HG02759 (cell line): ENCODE results near the gene ST6GALNAC3.

Experiments
- ATAC-seq: cut with Tn5 transposase; IDR thresholded peaks from one replicate; pipeline ENCODE4 v1.9.1; 2021; ENCODE audit warnings: mild to moderate bottlenecking, moderate library complexity; ENCODE audit not compliant: unreplicated experiment

Gene ST6GALNAC3

DNA sequence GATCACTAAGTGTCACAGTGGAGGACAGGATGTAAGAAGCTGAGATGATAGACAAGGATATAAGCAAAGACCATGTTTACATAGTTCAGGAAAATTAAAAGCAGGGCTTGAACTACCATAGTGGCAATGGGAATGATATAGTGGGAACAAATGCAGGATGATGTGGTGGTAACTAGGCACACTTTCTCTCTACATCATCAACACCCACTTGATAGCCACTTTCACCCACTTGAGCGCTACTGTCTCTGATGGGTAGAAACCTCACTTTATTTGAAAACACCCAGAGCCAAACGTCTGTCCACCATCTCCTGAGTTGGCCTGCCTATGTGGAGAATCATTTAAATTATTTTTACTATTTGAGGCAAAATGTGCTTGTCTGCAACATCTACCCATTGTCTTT, 487.7 kb downstream of the ST6GALNAC3 start:
- no peak for ATAC-seq

DNA sequence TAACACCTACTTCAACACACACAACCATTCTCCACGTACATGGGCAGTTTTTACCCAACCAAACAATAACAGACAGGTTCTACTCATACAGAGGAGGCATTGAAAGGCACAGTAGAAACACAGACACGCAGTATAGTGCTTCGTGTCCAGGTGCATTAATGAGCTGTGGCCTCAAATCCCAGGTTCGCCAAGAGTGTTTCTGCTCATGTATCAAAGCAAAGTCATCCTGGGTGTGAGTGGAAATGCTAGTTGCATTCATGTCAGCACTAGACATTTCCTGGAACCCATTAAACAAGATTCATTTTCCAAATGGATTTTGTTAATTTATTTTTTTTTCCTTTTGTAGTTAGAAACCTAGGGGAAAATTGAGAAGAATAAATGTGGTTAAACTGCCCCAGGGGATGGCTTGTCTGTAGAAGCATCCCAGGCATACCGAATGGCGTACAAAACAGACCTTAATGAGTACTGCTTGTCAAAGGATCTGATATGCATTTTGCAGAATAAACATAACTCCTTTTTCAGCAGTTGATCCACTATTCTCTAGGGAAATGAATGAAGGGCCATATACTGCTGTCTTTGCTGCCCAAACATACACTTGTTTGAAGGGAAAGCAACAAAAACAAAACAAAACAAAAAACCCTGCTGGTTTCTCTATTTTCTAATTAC, 494.2 kb downstream of the ST6GALNAC3 start:
- no peak for ATAC-seq

DNA sequence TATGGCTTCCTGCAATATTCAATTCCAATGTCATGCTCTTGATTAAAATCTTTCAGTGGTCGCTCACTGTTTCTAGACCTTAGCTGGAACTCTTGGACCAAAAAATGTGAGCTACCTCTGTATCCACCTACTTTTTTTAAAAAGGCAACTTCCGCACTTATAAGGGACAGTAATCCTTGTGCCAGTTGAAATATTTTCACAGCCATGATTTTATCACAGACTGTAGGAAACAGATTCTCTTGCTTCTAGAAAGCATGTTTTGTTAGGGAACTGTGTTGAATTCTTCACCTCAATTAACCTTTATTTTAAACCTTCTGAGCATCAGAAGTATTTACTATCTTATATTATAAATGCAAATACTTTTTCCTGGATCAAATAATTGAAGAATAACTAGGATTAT, 496.7 kb downstream of the ST6GALNAC3 start:
- ATAC-seq, result no peak

DNA sequence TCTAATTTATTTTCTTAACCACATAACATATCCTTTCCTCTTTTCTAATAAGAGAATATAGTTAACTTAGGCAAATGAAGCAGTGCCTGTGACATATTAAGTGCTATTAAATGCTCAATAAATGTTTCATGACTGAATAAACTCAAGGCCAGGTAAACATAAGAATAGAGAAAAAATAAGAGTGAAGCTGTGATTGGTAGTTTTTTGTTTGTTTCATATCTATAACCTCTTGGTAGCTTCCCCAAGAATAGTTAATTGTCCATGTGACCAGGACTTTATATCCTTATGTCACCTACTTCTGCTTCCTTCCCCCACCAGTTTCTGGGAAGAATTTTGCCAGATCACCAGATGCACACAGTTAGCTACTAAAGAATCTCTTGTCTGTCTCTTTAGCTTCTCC, 497.7 kb downstream of the ST6GALNAC3 start:
- ATAC-seq, result no peak

DNA sequence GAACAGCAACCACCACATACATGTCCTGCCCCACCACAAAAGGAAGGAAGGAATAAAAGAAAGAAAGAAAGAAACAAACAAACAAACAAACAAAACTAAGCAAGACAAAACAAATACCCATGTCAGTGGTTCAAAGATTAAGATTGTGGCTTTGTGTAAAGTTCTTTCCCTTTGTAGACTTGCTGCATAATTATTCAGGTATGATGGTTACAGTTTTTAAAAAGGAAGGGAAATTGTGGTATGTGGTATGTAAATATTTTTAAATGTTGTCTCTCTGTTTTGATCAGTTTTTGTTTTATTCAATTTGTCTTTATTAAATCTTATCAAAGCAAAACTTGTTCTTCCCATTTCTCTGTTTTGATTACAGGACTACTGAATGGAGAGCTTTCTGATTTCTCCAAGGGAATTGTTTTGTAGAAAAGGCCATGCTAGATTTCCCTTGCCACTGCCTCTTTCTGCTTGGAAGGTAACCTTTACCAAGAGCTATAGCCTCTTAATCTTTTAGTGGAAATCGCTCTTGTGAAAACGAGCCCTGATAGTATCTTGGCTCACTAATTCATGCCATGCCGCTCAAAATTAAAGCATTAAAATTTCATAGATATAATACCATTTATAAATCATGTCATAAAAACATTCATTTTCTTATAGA, 502.5 kb downstream of the ST6GALNAC3 start:
- ATAC-seq, result no peak

DNA sequence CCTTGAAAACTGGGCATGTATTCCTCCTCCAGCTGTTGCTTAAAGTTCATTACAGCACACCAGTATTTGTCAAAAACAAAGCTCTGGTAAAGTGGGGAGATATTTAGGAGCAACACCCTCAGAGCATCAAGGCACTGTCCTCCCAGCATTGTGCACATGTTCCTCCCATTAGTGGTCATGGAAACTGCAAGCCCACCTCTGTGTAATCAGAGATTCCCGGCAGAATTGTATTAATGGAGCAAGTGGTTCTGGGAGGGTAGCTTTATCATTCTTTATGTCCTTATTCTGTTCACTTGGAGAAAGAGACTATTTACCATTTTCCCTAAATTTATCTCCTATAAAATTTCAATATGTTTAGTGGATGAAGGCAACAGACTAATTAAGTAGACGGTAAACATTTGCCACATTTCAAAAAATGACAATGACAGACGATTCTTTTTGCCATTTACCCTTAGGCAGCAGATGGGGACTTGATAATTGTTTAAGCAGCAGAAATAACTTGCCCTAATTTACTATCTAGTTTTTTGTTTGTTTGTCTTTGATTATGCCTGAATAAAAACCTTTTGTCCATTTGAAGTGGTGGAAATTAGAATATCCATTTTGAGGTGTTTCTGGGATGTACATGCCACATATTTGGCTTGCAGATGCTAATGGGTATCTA, 503.1 kb downstream of the ST6GALNAC3 start:
- ATAC-seq, result no peak

DNA sequence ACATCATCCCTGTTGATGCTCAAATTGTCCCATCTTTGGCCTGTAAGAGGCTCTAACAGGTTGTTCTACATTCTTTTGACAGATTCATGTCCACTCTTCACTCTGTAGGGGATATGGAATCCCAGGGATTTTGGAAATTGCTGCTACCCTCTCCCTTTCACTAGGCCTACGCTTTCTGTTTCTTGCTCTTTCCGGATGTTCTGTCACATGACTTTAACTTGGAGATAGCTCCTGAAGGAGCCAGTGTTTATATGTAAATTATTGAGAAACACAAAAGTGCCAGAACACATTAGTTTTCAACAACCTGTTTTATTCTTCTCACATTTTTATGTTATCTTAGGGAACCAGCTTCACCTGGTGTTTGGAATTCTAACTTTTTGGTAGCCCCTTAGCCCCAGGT, 505.7 kb downstream of the ST6GALNAC3 start:
- ATAC-seq, result no peak

DNA sequence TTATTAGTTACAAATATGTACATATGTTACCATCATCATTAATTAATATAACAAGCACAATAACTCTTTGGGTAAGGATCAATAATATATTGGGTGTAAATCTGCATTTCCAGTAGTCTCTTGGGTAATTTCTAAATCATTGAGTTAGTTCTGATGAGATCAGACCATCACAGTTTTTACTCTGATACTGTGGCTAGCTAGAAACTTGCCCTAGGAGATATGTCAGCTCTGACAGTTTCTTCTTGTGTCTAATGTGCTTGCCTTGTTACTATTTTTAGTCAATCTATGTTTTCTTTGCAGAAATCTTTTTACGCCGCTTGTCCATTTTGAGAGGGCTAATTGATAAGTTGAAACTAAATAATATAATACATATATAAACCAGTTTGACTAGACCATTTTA, 507.2 kb downstream of the ST6GALNAC3 start:
- no peak for ATAC-seq

DNA sequence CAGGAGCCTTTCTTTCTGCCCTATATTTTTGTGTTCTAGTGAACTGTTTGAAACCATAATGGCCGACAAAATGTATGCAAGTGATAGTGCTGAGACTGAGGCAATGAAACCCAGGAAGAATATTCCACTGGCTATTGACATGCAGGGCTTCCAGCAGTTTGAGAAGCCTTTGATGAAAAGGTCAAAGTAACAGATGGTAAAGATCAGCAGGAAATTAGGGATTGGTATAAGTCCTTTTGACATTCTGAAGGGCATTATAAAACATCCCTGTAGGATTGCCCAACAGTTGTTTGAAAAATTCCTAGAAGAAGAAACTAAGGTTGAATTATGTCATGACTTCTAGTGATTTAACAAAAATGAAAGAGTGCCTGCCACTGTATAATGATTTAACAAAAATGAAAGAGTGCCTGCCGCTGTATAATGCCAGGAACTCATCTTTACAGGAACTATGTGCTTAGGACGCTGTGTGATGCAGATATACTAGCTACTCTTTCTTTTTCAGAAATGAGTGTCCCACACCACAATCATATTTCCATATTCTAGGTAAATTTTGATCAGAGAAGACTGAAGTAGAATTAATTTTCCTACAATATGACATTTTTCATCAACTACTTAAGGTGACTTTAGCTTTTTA, 508.8 kb downstream of the ST6GALNAC3 start:
- no peak for ATAC-seq

DNA sequence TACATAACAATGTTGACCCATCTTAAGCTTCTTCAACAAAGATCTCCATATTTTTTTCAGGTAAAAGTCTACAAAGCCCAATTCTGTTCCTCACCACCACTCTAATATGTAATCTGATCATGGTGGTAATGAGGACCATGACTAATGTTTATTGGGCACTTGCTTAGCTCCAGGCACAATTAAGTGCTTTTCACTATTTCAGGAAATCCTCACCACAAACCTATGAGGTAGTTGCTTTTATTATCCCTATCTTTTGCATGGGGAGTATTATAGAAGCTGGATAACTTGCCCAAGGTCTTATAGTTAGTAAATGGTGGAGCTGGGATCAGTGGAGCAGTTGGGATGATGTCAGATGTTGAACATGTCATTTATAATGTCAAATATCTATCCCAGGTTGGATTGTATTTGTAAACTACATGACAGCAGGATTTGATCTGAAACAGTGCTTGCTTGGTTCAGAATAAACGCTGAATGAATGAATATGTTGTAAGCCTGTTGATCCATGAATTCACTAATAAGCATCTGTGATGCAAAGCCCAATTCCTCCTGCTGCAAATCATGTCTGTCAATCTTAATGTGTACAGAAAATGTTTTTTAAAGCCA, 509.4 kb downstream of the ST6GALNAC3 start:
- ATAC-seq, result no peak

DNA sequence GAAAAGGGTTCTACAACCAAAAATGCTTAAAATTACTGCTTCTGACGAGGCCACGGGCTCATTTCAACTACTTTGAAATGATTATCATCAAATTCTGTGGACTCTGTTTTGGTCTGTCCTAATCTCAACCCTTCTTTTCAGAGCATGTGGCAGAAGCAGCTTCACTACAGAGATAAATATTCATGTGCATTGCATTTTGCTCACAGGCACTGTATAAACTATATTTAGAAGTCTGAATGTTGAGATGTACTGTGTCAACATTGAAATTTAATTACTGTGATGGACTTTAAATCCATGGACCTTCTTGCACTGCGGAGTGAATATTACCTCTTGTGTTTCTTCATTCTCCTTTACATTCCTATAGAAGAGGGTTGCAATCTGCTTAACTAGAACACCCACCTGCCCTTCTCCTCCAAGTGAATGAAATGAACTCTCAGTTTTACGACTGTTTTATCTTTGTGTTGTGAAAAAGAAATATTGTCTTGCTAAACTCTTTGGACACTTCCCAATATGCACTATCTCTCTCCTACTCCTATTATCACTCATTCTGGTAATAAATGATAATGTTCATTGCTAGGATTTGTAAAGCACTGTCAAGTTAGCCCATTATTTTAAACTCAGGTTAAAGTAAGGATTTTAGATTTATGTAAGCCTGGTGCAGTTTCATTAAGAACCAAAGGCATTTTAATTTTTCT, 511.6 kb downstream of the ST6GALNAC3 start:
- ATAC-seq, result no peak

DNA sequence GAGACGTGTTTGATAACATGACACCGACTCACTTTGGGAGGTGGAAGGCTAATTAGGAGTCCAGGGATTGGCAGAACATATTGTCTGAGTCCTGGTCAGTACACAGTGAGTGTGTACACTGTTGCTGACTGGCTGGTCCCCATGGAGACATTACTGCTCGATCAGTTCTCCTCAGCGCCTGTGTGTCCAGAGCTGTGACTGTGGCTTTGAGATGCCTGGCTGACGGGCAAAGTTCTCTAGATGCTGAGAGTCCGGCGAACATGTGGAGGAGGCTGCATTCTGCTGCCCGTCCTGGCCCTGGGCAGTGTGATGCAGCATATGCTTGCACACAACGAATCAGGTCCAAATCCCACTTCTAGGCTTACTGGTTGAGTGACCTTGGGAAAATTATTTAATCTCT, 512.7 kb downstream of the ST6GALNAC3 start:
- ATAC-seq, result no peak

DNA sequence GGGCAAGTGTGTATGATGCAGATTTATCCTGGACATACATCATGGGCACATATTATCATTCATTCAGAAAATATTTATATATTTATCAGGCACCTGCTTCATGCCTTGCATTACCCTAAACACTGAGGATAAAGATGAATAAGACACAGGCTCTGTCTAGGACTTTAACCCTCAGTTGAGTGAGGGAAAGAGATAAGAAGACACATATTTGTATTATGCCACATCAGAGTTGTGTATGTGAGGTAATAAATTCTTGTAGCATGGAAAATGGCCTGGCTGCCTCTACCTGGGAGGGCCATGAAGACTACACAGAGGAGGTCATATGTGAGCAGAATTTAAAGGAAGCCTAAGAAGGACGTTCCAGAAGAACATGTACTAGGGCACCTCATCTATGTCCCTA, 516.9 kb downstream of the ST6GALNAC3 start:
- no peak for ATAC-seq

DNA sequence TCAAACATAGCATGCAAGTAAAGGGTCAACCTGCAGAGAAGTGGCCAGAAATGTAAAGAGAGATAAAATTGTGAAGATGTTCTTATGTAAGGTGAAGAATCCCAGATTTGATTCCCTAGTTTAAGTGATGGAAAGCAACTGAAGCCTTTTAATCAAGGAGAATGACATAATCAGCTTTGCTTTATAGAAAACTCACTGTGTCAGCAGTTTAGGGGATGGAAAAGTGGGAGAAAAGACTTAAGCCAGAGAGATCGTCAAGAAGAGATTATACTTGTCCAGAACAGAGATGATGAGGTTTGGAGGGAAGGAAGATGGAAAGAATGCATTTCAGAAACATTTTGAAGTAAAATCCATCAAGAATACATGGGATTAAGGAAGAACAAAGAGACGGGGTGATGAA, 517.4 kb downstream of the ST6GALNAC3 start:
- no peak for ATAC-seq

DNA sequence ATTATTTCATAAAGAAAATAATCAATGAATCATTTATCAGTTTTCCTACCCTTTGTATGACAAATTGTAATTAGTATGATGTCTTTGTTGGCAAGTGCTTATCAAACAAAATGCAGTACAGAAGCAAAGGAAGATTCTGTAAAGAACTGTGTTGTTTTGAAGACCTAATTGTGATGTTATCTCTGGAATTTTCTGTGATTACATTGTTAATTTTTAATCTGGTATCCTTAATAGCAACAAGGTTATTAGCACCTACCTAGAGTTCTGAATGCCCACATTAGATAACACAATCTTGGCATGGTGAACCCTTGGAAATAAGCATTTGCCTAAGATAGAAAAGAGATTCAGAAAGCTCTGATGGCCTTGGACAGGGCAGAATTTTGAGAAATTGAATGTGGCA, 518.6 kb downstream of the ST6GALNAC3 start:
- ATAC-seq, result no peak

DNA sequence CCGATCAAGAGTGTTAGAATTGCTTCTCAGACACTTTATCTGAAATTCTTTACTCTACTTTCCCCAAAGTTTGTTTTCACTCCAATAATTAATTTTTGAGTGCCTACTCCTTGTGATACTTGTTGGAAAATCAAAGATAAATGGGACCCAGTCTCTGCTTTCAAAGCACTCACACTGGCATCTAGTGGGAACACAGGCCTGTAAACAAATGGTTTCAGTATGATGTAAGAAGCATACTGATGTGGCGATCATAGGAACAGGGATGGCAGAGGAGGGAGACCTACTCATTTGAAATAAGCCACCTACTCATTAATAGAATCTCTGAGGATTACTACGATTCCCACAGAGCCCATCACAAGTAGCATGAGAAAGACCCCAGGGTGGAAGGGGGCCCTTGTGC, 519.1 kb downstream of the ST6GALNAC3 start:
- no peak for ATAC-seq

DNA sequence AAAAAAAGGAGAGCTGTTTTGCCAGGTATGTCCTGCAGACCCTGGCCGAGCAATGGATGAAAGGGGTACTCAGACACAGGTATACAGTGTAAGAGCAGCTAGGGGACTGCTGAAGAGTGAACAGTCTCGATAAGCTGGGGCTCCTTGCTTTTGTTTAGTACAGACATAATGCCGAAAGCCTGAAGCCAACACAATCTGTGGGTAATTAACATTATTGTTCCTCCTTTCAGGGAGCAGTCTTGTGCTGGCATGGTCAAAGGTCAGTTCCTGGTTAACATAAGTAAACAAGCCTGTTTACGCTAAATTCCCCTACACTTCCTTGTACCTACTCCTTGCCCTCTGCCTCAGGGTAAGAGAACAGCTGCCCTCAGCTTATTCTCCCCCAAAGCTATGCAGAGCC, 520.5 kb downstream of the ST6GALNAC3 start:
- ATAC-seq, result no peak

DNA sequence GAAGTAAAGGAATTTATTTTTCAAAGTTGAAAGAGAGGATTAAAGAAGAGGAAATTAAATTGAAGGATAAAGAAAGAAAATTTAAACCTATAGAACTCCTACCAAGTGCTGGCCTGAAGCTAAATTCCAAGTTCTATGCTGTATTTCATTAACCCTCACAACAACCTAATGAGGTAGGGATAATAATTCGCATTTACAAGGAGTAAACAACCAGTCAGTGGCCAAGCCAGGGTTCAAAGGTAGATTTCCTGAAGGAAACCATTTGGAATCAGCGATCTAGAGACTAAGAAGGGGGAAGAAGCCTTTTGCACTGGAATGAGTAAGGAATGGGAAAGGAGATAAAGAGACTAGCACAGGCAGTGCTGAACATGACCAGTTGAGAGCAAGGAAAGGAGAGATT, 526.9 kb downstream of the ST6GALNAC3 start:
- ATAC-seq, result no peak

DNA sequence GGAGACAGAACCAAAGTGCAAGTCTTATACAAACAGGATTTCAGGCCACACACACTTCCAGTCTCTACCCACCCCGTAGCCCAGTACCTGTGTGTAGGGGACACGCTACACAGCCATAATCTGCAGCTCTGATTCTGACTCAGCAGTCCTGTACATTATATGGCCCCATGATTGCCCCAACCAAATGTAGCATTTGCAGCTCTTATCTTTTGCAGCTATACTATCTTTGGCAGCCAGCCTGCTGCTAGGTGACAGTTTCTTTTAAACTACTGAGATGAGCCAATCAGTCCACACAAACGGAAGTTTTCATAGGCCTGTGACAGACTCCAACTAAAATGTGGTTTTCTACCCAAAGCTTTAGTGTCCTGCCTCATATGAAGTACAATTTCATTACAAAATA, 533.2 kb downstream of the ST6GALNAC3 start:
- ATAC-seq, result no peak

DNA sequence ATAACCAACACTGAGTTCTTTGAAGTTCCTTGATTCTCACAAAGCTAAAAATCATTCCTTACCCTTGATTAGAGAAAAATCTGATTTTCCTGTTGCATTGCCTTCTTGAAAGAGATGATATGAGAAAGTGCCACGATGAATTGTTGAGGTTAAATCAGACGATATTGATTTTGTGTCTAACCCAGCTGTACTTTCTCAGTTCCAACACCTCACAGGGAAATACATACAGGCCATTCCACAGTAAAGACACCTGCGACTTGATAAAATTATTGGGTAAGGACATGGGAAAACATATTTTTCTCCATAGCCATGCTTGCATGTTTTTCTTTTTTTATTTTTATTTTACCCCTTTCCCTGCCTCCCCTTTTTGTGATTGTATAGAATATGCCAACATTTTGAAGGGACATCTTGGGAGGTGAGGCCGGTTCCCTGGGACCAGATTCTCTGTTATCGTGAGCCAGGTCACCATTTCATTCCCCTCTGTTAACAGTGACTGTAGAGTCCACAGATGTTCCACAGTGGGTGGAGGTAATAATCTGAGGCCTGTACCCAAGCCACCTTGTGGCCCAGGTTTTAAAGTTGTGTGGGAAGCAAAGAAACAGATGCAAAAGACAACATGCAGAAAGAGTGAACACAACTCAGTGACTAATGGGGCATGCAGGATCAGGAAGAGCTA, 537.4 kb downstream of the ST6GALNAC3 start:
- no peak for ATAC-seq
